Heart left ventricle (tissue), 16 donors: ENCODE measurements around the gene ASAP2. TPM values are rescaled to one million over a fixed set of nuclear protein-coding genes. Genes with fewer than 3 reads are reported as not detected.

Source experiments
- ATAC-seq, 4 donors: fragments of 200-7000 bp; cut with Tn5 transposase; one replicate each; pipeline ENCODE4 v1.9.1; 2020 to 2022; ENCODE audit warnings: moderate library complexity in 4 of 4, mild to moderate bottlenecking in 3 of 4, moderate number of reproducible peaks in 1 of 4
- DNase-seq, 5 donors: peaks; one replicate each; pipeline ENCODE4 v3.0.0-alpha.2; 2020
- H3K27ac ChIP-seq, 12 donors: fragments of 200-600 bp; sonication (generic) in 4 of 12; one replicate each; pipeline versions ENCODE4 v1.5.0 to v1.8.0; 2016 to 2022; ENCODE audit warnings: mild to moderate bottlenecking in 2 of 12
- H3K27me3 ChIP-seq, 9 donors: fragments of 200-600 bp; sonication (generic) in 2 of 9; one replicate each; pipeline versions ENCODE4 v1.5.1 to v1.8.0; 2016 to 2022; ENCODE audit warnings: mild to moderate bottlenecking in 3 of 9
- H3K36me3 ChIP-seq, 9 donors: fragments of 200-600 bp; sonication (generic) in 2 of 9; one replicate each; pipeline versions ENCODE4 v1.5.0 to v1.8.0; 2018 to 2022; ENCODE audit warnings: mild to moderate bottlenecking in 2 of 9
- H3K4me1 ChIP-seq, 12 donors: fragments of 200-600 bp; sonication (generic) in 4 of 12; one replicate each; pipeline versions ENCODE4 v1.5.0 to v1.8.0; 2016 to 2022; ENCODE audit warnings: mild to moderate bottlenecking in 3 of 12
- H3K4me3 ChIP-seq, 12 donors: fragments of 200-600 bp; sonication (generic) in 4 of 12; one replicate each; pipeline versions ENCODE4 v1.5.0 to v1.8.0; 2017 to 2022; ENCODE audit warnings: mild to moderate bottlenecking in 9 of 12, moderate library complexity in 4 of 12
- H3K9me3 ChIP-seq, 12 donors: fragments of 200-600 bp; sonication (generic) in 4 of 12; one replicate each; pipeline versions ENCODE4 v1.5.0 to v1.8.0; 2016 to 2022; ENCODE audit warnings: mild to moderate bottlenecking in 1 of 12
- CTCF ChIP-seq, 12 donors: fragments of 200-600 bp; sonication (generic) in 4 of 12; IDR thresholded peaks; one replicate each; pipeline versions ENCODE4 v1.5.0 to v1.8.0; 2018 to 2022; ENCODE audit warnings: antibody characterized with exemption in 12 of 12, mild to moderate bottlenecking in 5 of 12
- POLR2A ChIP-seq, 2 donors: fragments of 450-650 bp; IDR thresholded peaks; one replicate each; pipeline ENCODE4 v1.6.1; 2017; ENCODE audit warnings: antibody characterized with exemption in 2 of 2, mild to moderate bottlenecking in 2 of 2, moderate library complexity in 2 of 2
- WGBS, 4 donors: extraction: QIAGEN DNeasy Blood & Tissue Kit in 2 of 4; methylation state at CpG; one replicate each; pipeline versions ENCODE4 v1.1.5 to v1.1.7; 2013 to 2018; 5-methylcytosine and 5-hydroxymethylcytosine counted together
- intact Hi-C, 10 donors: fragments of 100-400 bp; cut with DNase I; formaldehyde crosslinking; loops; one replicate each; pipeline versions ENCODE4 v1.11.1 to v1.14.2; 2022
- polyA plus RNA-seq, 2 donors: library from polyadenylated mRNA; stranded (reverse); fragments of 200-250 nt; gene quantifications; one replicate each; pipeline ENCODE4 v1.2.3, GENCODE V29; 2013
- total RNA-seq, 9 donors: library from RNA; depleted of rRNA in 2 of 9; stranded (reverse); fragments of >200 nt in 2 of 9; fragmentation: NEBNext Ultra II Directional in 3 of 9; extraction: Animal tissue kit (Norgen Biotek cat#: 25700) in 3 of 9; gene quantifications; one replicate each; pipeline versions ENCODE4 v1.1.0 to v1.2.4, GENCODE V29; 2016 to 2023
- donor health status: ischemic (EF 13 %, LVEDD 7.1; RV severe dilation, severe dysfunction).
- donor health status: healthy with polysubstance abuse.
- donor health status: DM: no; HTN: yes; CAD: no.
- donor health status: DM: no; HTN: no; CAD: no.
- donor health status: ischemic (EF 25% LVEDD 6.9; RV normal size, moderate dysfunction).
- donor health status: ischemic (EF 25% LVEDD 5.7; RV mildly dilated, moderate dysfunction).
- donor health status: healthy.
- donor health status: DM: yes; HTN: yes; CAD: no.
- donor health status: ischemic (EF 35%, LVEDD 5.7; RV mildly dilated, moderate dysfunction).
- donor health status: nonischemic (EF 11% LVEDD 7.7; RV severe dilation, severe dysfunction).
- donor health status: DM: yes; HTN: yes; CAD: no.
- donor health status: PGD.
- donor health status: ischemic (EF 29% LVEDD 5.4; RV normal size, mild dysfunction).
- donor health status: nonischemic (EF 23%, LVEDD 6.1; RV moderate dilation, normal function).

ASAP2 gene
- total and polyA plus RNA-seq, 11 donors = 6.7 to 17.0 (median 11.9) TPM

- no peak for ATAC-seq
These were observed 234.9 kb downstream of the ASAP2 start for GRCh38 chr2:9441556-9441955.

GRCh38 chr2:9443526-9443925 is 236.9 kb downstream of the ASAP2 start:
- no peaks in the 10 kb centered on the region for H3K27me3 ChIP-seq
- H3K36me3 ChIP-seq = peaks cover 0 to 98% (median 95%) of the 10 kb centered on the region in 9 donors
- no peaks in the 10 kb centered on the region for H3K4me1 ChIP-seq
- H3K9me3 ChIP-seq = no peaks in the 10 kb centered on the region
- 89 to 96% (median 90%) methylated on average over 5 of the region's 5 CpGs for WGBS, 4 donors
- DNase-seq (no peak), ATAC-seq (no peak)
- intact Hi-C loops = no loop called here
- no peak overlapping the region for H3K27ac ChIP-seq
- no peak for TF ChIP-seq POLR2A (IDR thresholded peaks at IDR 0.05)
- H3K4me3 ChIP-seq = no peak overlapping the region

More at GRCh38 chr2:9441556-9441955, 234.9 kb downstream of the ASAP2 start:
- TF ChIP-seq POLR2A (IDR thresholded peaks at IDR 0.05) = no peak
- TF ChIP-seq CTCF (IDR thresholded peaks at IDR 0.05) = no peak
- Histone ChIP-seq H3K36me3 (peaks cover 0 to 100% (median 95%) of the 10 kb centered on the region in 9 donors), H3K4me1 (no peaks in the 10 kb centered on the region), H3K4me3 (no peak overlapping the region), H3K9me3 (no peaks in the 10 kb centered on the region), H3K27ac (no peak overlapping the region), H3K27me3 (no peaks in the 10 kb centered on the region)
- WGBS, 4 donors = 48 to 74% (median 58%) methylated on average over 3 of the region's 3 CpGs
- intact Hi-C loops = no loop called here
- no peak for DNase-seq

DNA sequence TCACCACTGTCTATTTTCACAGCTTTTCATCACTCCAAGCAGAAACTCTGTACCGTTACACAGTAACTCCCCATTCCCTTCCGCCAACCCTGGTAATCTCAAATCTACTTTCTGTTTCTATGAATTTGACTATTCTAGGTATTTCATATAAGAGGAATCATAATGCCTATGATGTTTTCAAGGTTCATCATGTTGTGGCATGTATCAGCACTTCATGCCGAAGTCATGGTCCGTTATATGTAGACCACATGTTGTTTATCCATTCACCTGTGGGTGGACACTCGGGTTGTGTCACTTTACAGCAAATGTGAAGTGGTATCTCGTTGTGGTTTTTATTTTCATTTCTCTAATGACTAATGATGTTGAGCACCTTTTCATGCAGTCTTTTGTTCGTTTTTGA is 238.5 kb downstream of the ASAP2 start:
- Histone ChIP-seq H3K9me3 (no peaks in the 10 kb centered on the region), H3K4me1 (no peaks in the 10 kb centered on the region), H3K4me3 (no peak overlapping the region), H3K27me3 (no peaks in the 10 kb centered on the region), H3K27ac (no peak overlapping the region), H3K36me3 (peaks cover 0 to 98% (median 95%) of the 10 kb centered on the region in 9 donors)
- ATAC-seq (no peak), DNase-seq (no peak)
- TF ChIP-seq POLR2A (IDR thresholded peaks at IDR 0.05) (no peak), CTCF (IDR thresholded peaks at IDR 0.05) (no peak)
- WGBS, 4 donors = 81 to 95% (median 90%) methylated on average over 7 of the region's 7 CpGs
- intact Hi-C loops = no loop called here

GRCh38 chr2:9451231-9451630 is 244.6 kb downstream of the ASAP2 start:
- DNase-seq = no peak
- WGBS, 4 donors = 94 to 100% (median 98%) methylated on average over 1 of the region's 1 CpG

More at GRCh38 chr2:9451231-9451630, 244.6 kb downstream of the ASAP2 start:
- intact Hi-C loops = no loop called here
- no peak overlapping the region for H3K27ac ChIP-seq
- no peaks in the 10 kb centered on the region for H3K4me1 ChIP-seq
- no peak overlapping the region for H3K4me3 ChIP-seq
- ATAC-seq = no peak
- H3K36me3 ChIP-seq = peaks cover 0 to 92% (median 86%) of the 10 kb centered on the region in 9 donors
- H3K27me3 ChIP-seq = no peaks in the 10 kb centered on the region
- TF ChIP-seq POLR2A (IDR thresholded peaks at IDR 0.05) = no peak
- no peaks in the 10 kb centered on the region for H3K9me3 ChIP-seq

Other genes with a start within 250 kb of the ASAP2 start
- gene MBOAT2, start 203.1 kb upstream of the ASAP2 start, total RNA-seq = 10 to 100 TPM; 12.9 to 34.9 (median 17.3) TPM
- gene MBOAT2, start 203.1 kb upstream of the ASAP2 start, polyA plus RNA-seq = 10 to 100 TPM in 1 of 2 donors, 1 to 10 TPM in 1; 4.5 to 16.1 TPM
- 100 to 1,000 TPM in 6 of 9 donors, 10 to 100 TPM in 3; 26.5 to 163 (median 104) TPM for gene ITGB1BP1, start 216.7 kb downstream of the ASAP2 start, total RNA-seq
- gene ITGB1BP1, start 216.7 kb downstream of the ASAP2 start, polyA plus RNA-seq = 100 to 1,000 TPM in 1 of 2 donors, 10 to 100 TPM in 1; 85.6 to 165 TPM
- gene CPSF3, start 216.8 kb downstream of the ASAP2 start, total RNA-seq = 10 to 100 TPM; 13.8 to 27.5 (median 18.3) TPM
- 10 to 100 TPM; 12.0 to 21.9 TPM for gene CPSF3, start 216.8 kb downstream of the ASAP2 start, polyA plus RNA-seq